Smooth muscle cell of the pulmonary artery (primary cell): ENCODE results near the gene ITIH5. TPM values are rescaled to one million over a fixed set of nuclear protein-coding genes. Genes with fewer than 3 reads are reported as not detected.

Experiments
- total RNA-seq: library from RNA; depleted of rRNA; stranded (reverse); fragments of >200 nt; gene quantifications from 2 replicates; pipeline ENCODE4 v1.2.3, GENCODE V29; 2014

The ITIH5 gene
- 3.6 and 24.9 TPM in 2 replicates for total RNA-seq

DNA sequence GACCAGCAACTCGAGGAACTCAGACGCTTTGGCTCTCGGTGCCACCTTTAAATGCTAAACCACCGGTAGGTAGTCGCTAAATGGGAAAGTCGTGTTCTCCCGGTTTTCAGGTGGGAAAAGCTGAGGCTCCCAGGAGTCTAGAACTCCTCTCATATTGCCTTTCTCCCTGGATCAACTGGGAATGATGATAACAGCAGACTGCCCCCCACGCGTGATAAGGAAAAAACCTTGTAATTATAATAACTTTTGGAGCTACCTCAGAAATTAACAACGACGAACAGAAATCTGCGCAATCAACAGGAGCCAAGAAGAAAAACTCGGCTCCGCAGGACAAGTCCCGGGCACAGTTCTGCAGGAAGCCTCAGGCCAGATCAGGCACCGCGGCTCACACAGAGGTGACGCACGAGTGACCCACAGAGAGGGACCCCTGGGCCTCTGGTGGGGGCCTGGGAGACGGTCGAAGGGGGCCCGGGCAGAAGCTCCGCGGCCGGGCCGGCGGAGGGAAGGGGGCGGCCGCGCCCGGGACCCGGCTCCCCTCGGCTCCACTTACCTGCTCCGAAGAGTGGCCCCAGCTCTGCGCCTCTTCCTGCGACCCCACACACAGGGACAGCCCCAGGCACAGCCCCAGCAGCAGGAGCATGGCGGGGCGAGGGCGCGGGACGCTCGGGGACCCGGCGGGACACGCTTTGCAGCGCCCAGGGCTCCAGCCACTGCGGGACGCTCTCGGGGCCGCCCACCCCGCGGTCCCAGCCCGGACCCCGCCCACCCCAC is at the start of gene ITIH5:
Gene ITIH5, minus strand, starts transcription at position 714 of the 771 bp plus-strand sequence. Its CDS starts 74 bp downstream, at position 640.

DNA sequence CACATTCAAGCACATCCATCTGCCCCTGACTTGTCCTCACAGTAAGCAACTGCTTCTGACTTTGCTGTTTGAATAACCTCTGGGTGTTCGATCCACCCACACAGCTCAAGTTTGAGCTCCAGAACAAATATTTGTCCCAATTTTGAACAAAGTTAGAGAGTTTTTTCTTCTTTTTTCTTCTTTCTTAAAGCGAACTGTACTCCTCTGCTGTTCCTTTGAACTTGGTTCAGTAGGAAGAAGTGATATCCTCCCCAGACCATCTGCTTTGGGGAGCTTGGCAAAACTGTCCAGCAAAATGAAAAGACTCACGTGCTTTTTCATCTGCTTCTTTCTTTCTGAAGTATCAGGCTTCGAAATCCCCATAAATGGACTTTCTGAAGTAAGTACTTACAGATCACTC is 36.4 kb upstream of the ITIH5 start, which contains the start of gene ITIH2:
Gene ITIH2, plus strand, starts transcription at position 177 of the 400 bp plus-strand sequence. Its CDS starts 119 bp downstream, at position 296.

Other genes starting within 250 kb of the ITIH5 start
- not detected in 2 replicates for gene ITIH2, start 36.4 kb upstream of the ITIH5 start, total RNA-seq
- 3.7 and 4.1 TPM in 2 replicates for gene KIN, start 121.0 kb upstream of the ITIH5 start, total RNA-seq
- gene ATP5F1C, start 121.2 kb upstream of the ITIH5 start, total RNA-seq: 117 and 155 TPM in 2 replicates
- 1.9 and 2.0 TPM in 2 replicates for gene TAF3, start 151.5 kb upstream of the ITIH5 start, total RNA-seq